DMS53 treated with DMSO at 0.1 percent for 48 hours (cell line): ENCODE data around the gene COPS6.

ENCODE experiments used
- DNase-seq: peaks from one replicate; lab custom pipeline; 2025; ENCODE audit not compliant: unreplicated experiment; lab: John Stamatoyannopoulos, UW

The COPS6 gene

GRCh38 chr7:100101016-100101862 is 12.5 kb downstream of the COPS6 start, which contains the start of the genes AP4M1 and MCM7:
Gene AP4M1 (plus strand): TSS chr7:100101643. CDS start chr7:100101715, 72 bp downstream.
Gene MCM7 (minus strand): TSS chr7:100101397. CDS start chr7:100101294, 103 bp downstream.
- peak; percentile 99 for DNase-seq

DNA sequence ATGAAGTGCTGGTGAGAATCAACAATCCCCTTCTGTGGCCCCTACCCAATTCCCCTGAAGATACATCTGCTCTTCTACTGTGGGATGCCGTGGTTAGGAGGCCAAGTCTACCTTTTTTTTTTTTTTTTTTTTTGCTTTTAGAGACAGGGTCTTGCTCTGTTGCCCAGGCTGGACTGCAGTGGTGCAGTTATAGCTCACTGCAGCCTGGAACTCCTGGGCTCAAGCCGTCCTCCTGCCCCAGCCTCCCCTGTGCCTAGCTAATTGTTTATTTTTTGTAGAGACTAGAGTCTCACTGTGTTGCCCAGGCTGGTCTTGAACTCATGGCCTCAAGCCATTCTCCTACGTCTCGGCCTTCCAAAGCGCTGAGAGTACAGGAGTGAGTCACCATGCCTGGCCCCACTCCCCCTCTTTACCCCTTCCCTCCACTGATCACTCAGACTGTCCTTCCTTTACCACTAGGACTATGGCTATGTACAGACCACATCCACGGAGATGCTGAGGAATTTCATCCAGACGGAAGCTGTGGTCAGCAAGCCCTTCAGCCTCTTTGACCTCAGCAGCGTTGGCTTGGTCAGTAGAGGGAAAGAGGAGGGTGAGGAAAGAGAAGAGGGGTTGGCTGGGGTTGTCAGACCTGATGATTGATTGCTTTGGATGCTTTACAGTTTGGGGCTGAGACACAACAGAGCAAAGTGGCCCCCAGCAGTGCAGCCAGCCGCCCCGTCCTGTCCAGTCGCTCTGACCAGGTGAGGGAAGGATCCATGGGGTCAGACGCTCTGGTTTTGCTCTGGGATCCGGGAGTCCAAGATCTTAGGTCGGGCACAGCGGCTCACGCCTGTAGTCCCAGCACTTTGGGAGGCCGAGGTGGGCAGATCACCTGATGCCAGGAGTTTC is 14.4 kb downstream of the COPS6 start:
- no peak for DNase-seq

DNA sequence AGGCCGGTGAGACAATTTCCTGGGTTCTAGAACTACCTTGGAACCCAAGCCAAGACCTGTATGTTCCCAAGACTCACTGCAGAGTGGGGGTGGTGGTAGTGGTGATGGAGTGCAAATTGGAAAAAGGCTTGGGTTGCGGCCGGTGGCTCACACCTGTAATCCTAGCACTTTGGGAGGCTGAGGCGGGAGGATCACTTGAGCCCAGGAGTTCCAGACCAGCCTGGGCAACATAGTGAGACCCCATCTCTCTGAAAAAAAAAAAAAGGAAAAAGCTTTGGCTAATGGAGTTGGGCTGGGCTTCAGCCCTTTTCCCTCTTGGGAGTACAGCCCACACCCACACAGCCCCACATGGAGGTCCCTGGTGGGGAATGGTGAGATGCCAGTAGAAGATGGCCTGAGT is 16.8 kb downstream of the COPS6 start:
- no peak for DNase-seq

DNA sequence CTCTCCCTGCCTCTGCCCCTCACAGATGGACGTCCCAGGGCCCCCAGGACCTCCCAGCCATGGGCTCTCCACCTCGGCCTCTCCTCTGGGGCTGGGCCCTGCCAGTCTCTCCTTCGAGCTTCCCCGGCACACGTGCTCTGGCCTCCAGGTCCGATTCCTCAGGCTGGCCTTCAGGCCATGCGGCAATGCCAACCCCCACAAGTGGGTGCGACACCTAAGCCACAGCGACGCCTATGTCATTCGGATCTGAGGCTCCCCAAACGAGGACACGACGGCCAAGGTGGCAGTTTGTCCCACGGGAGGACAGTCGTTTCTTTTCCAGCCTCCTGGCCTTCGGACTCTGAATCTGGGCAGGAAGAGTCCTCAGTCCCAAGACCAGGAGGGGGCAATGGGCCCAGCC is 17.9 kb downstream of the COPS6 start:
- DNase-seq, result no peak

- DNase-seq, result no peak
Observed at GRCh38 chr7:100107125-100107737, 18.5 kb downstream of the COPS6 start.

- no peak for DNase-seq
Observed at GRCh38 chr7:100107890-100108289, 19.1 kb downstream of the COPS6 start.

GRCh38 chr7:100109521-100110163 is 20.9 kb downstream of the COPS6 start:
- DNase-seq, result no peak

DNA sequence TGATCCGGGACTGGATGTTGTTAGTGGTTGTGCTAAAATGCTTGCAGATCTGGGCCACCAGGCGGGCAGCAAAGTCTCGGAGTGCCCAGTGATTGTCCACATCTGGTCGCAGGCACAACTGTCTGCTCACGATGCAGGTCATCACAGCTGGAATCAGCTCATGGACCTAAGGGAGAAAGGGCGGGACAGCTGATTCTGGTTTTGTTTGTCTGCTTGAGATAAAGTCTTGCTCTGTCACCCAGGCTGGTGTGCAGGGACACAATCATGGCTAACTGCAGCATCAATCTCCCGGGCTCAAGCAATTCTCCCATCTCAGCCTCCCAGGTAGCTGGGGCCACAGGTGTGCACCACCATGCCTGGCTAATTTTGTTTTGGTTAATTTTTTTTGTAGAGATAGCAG is 22.4 kb downstream of the COPS6 start:
- no peak for DNase-seq

DNA sequence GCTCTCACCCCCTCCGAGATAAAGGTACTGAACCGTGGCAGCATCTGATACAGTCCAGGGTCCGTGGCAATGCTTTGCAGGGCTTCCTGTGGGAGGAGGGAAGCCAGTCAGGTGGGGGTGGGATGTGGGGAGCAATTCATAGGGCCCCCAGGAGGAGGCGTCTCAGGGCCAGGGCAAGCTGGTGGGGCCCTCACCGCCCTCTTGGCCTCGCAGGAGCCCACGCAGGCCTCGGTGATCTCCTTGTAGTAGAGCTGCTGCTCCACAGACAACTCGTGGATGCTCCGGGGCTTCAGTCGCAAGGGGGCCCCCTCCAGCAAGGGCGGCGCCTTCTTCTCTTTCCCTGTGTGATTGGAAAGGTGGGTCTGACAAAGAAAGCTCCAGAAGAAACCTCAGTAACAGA is 23.1 kb downstream of the COPS6 start:
- DNase-seq, result no peak

- DNase-seq, result no peak
Observed at GRCh38 chr7:100115026-100115425, 26.3 kb downstream of the COPS6 start.

- no peak for DNase-seq
Observed at GRCh38 chr7:100118388-100119071, 29.8 kb downstream of the COPS6 start.

DNA sequence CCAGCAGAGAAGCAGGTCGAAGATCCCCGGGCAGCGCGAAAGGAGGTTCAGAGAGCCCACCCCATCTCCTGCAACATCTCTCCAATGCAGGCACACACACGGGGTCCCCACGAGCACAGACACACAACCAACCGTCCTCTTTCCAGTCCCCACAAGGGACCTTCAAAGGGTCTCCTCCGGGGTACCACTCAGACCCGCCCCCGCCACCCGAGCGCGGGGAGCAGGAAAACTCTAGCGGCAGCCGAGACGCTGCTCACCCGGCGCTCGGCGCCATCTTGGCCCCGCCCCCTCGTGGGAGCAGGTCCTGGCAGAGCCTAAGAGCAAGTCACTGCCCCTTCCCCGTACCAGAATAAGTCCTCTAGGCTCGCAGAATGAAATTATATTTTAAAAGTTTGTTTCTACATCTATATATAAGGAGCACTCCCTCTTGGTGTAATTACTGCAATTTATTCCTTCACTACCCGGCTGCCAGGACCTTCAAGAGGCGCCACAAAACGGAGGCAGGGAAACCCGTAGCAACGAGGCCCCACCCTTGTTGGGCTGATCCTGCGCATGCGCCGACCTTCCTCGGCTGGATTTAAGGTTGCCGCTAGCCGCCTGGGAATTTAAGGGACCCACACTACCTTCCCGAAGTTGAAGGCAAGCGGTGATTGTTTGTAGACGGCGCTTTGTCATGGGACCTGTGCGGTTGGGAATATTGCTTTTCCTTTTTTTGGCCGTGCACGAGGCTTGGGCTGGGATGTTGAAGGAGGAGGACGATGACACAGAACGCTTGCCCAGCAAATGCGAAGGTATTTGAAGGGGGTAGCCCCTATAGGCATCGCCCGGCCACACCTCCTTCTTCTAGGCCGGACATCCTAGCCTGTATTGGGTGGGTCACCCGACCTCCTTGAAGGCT is 30.6 kb downstream of the COPS6 start, which contains the start of the genes CNPY4 and TAF6:
Gene CNPY4, plus strand, starts transcription at position 563 of the 898 bp plus-strand sequence. Its CDS starts 111 bp downstream, at position 674.
Gene TAF6, minus strand, starts transcription at position 287 of the 898 bp plus-strand sequence. CDS start 5,149 bp downstream, outside the sequence.
- DNase-seq, result peak; percentile 94

DNA sequence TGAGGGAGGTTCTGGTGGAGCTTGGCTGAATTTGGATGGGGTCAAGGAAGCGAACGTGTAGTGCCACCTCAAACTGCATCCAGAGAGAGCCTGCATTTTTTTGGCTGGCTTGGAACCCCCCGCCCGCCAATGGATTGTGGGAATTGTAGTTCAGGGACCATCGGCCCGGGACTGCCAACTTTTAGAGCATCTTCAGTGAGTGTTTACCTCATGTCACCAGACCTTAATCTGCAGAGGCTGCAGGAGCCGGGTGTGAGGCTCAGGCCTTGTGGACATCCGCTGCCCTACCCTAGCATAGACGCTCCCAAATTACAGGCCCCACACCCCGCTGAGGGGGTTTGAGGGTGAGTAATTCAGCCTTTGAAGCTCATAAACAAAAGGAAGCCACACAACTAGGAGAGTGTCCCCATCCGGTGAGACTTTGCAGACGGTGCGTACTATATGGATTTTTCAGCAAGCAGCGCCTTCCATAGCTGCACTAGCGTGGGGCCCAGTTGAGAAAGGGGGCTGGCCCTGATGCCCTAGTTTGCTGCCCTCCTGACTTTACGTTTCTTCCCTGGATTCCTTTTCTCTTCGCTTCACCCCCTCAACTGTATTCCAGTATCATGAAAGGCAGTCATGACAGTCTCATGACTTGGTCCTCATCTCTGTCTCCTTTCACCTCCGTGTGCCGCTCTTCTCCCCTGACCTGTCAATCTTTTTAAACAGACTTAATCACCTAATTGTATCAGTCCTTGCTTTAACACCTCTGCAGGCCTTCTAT is 31.4 kb downstream of the COPS6 start:
- peak; percentile 63 for DNase-seq

DNA sequence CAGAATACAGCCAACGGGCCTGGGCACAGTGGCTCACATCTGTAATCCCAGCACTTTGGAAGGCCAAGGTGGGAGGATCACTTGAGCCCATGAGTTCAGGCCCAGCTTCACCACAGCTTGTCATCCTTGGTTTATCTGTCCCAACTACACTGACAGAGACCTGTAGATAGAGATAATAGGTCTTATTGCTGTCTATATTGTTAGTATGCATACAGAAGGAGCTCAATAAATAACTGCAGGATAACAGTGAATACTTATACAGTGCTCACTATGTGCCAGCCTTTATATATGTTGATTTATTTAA is 31.9 kb downstream of the COPS6 start:
- no peak for DNase-seq

GRCh38 chr7:100122067-100122466 is 33.3 kb downstream of the COPS6 start:
- peak; percentile 98 for DNase-seq

DNA sequence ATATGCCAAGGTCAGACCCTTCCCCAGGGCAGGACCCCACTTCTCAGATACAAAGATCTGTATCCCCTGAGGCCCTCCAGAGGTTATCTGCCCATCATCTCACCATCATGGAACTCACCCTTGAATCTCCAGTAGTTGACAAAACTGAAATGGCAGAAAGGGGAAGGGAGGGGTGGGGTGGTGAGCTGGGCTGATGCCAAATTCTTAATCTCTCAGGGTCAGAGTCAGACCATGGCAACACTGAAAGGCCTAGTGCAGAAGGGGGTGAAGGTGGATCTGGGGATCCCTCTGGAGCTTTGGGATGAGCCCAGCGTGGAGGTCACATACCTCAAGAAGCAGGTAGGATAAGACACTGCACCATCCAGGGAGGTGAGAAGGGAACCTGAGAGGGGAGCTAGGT is 33.8 kb downstream of the COPS6 start:
- DNase-seq, result no peak

DNA sequence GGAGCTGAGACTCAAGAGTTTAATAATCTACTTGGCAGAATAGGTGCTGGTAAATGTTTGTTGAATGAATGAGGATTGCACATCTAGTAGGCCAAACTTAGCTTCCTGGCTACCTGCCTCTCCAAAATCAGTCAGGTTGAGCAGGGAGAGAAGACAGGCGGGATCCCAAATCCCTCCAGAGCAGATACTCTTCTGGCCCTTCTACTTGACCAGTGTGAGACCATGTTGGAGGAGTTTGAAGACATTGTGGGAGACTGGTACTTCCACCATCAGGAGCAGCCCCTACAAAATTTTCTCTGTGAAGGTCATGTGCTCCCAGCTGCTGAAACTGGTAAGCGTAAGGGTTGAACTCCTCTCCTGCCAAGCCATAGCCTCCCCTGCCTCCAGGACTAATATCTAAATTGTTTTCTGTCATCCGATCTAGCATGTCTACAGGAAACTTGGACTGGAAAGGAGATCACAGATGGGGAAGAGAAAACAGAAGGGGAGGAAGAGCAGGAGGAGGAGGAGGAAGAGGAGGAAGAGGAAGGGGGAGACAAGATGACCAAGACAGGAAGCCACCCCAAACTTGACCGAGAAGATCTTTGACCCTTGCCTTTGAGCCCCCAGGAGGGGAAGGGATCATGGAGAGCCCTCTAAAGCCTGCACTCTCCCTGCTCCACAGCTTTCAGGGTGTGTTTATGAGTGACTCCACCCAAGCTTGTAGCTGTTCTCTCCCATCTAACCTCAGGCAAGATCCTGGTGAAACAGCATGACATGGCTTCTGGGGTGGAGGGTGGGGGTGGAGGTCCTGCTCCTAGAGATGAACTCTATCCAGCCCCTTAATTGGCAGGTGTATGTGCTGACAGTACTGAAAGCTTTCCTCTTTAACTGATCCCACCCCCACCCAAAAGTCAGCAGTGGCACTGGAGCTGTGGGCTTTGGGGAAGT is 35.8 kb downstream of the COPS6 start:
- no peak for DNase-seq
